Gastrocnemius medialis (tissue), 4 donors: ENCODE data around the gene GRM5.

Source experiments
- CTCF ChIP-seq, 5 experiments: fragments of 450-650 bp in 3 of 5; fragments of 200-600 bp in 2 of 5; sonication (generic) in 2 of 5; IDR thresholded peaks in 4 of 5; conservative IDR thresholded peaks in 1 of 5; 1 replicate in 4 of 5; 2 replicates in 1 of 5; pipeline ENCODE4 v1.5.1; 2016 to 2019; ENCODE audit warnings: antibody characterized with exemption in 5 of 5, mild to moderate bottlenecking in 3 of 5, moderate library complexity in 3 of 5
- POLR2A ChIP-seq, 2 donors: fragments of 450-650 bp; IDR thresholded peaks; one replicate each; pipeline ENCODE4 v1.6.1; 2017; ENCODE audit warnings: antibody characterized with exemption in 2 of 2, mild to moderate bottlenecking in 2 of 2, moderate library complexity in 2 of 2

GRCh38 chr11:88555829-88556202 is 510.0 kb downstream of the GRM5 start:
- TF ChIP-seq POLR2A (IDR thresholded peaks at IDR 0.05) (no peak), CTCF (IDR thresholded peaks at IDR 0.05 in 4 of 5, conservative IDR thresholded peaks at IDR 0.05 in 1 of 5) (no peak)
